HCT116 (cell line): ENCODE measurements around the gene RUNX1. TPM values are rescaled to one million over a fixed set of nuclear protein-coding genes. Genes with fewer than 3 reads are reported as not detected.

ENCODE experiments used
- ATAC-seq: fragments of 200-7000 bp; cut with Tn5 transposase; 2 replicates; pipeline ENCODE4 v1.9.1; 2020; ENCODE audit warnings: mild to moderate bottlenecking, moderate library complexity
- BruUV-seq: library from RNA; stranded (reverse); fragments of 400-500 nt; replicated peaks from 2 replicates; lab custom pipeline; 2021; lab: Mats Ljungman, UMichigan
- CTCF ChIA-PET: fragments of 300-600 bp; sonication (Branson Sonifier 250); formaldehyde crosslinking; loops from one replicate; lab custom pipeline; 2021; ENCODE audit warnings: antibody characterized with exemption; lab: Charles Lee
- POLR2A ChIA-PET: fragments of 300-600, 350-600 bp; sonication (Branson Sonifier 250); formaldehyde crosslinking; loops from one replicate; lab custom pipeline; 2021; ENCODE audit warnings: antibody characterized with exemption; lab: Charles Lee
- RAD21 ChIA-PET, 2 experiments: fragments of 300-600 bp; sonication (Branson Sonifier 250); formaldehyde crosslinking; loops; one replicate each; lab custom pipeline; 2023; ENCODE audit warnings: low total read pairs in 2 of 2; ENCODE audit not compliant: uncharacterized antibody in 2 of 2, unreplicated experiment in 2 of 2, low non-redundant PET in 1 of 2; lab: Charles Lee
- DNase-seq: peaks from one replicate; pipeline ENCODE4 v3.0.0-alpha.2; 2010; ENCODE audit warnings: low read depth, low spot score
- H2AFZ ChIP-seq: fragments of 200-600 bp; shearing (Covaris generic), sonication (generic); 2 replicates; pipeline ENCODE4 v1.6.1; 2017; ENCODE audit warnings: low read depth, mixed run types, mixed read lengths, antibody characterized with exemption, low read length; ENCODE audit not compliant: poor library complexity, severe bottlenecking
- H3K27ac ChIP-seq: 2 replicates; pipeline ENCODE4 v1.5.1; 2012; ENCODE audit warnings: low read depth, low read length
- H3K27me3 ChIP-seq: fragments of 200-600 bp; sonication (generic); 2 replicates; pipeline ENCODE4 v1.6.1; 2016; ENCODE audit warnings: mixed run types, low read length, mixed read lengths; ENCODE audit not compliant: insufficient read depth
- H3K36me3 ChIP-seq, 2 experiments: fragments of 200-500 bp in 1 of 2; fragments of 200-600 bp in 1 of 2; sonication (Bioruptor generic) in 1 of 2; sonication (generic) in 1 of 2; 2 replicates each; pipeline versions ENCODE4 v1.5.1 to v1.6.1; 2014 to 2016; ENCODE audit warnings: low read length in 2 of 2, inconsistent platforms in 1 of 2, mixed read lengths in 1 of 2, mixed run types in 1 of 2; ENCODE audit not compliant: insufficient read depth in 2 of 2, control insufficient read depth in 1 of 2
- H3K4me1 ChIP-seq, 2 experiments: fragments of 200-600 bp in 1 of 2; sonication (generic) in 1 of 2; 2 replicates each; pipeline versions ENCODE4 v1.5.1 to v1.6.1; 2012 to 2017; ENCODE audit warnings: low read length in 2 of 2, inconsistent platforms in 1 of 2, mild to moderate bottlenecking in 1 of 2, mixed read lengths in 1 of 2, mixed run types in 1 of 2, moderate library complexity in 1 of 2; ENCODE audit not compliant: insufficient read depth in 2 of 2, control insufficient read depth in 1 of 2
- H3K4me2 ChIP-seq: fragments of 200-600 bp; sonication (generic); 2 replicates; pipeline ENCODE4 v1.6.1; 2017; ENCODE audit warnings: mixed run types, low read length, mixed read lengths
- H3K4me3 ChIP-seq, 2 experiments: fragments of 200-600 bp in 1 of 2; sonication (generic) in 1 of 2; replicated peaks in 1 of 2; 2 replicates each; pipeline ENCODE4 v1.5.1; 2011 to 2016; ENCODE audit warnings: low read length in 2 of 2, control low read depth in 1 of 2, low read depth in 1 of 2, mild to moderate bottlenecking in 1 of 2, mixed read lengths in 1 of 2, mixed run types in 1 of 2
- H3K79me2 ChIP-seq: fragments of 200-600 bp; sonication (generic); 2 replicates; pipeline ENCODE4 v1.6.1; 2017; ENCODE audit warnings: mild to moderate bottlenecking, mixed run types, low read length, moderate library complexity, mixed read lengths; ENCODE audit not compliant: insufficient read depth
- H3K9ac ChIP-seq: fragments of 200-600 bp; sonication (generic); 2 replicates; pipeline ENCODE4 v1.6.1; 2016; ENCODE audit warnings: low read length, mixed read lengths
- H3K9me2 ChIP-seq: fragments of 200-600 bp; sonication (generic), shearing (Covaris generic); 2 replicates; pipeline ENCODE4 v1.6.1; 2017; ENCODE audit warnings: mixed run types, mild to moderate bottlenecking, moderate library complexity; ENCODE audit not compliant: insufficient read depth
- H3K9me3 ChIP-seq, 2 experiments: fragments of 200-500 bp in 1 of 2; fragments of 200-600 bp in 1 of 2; sonication (Bioruptor generic) in 1 of 2; sonication (generic) in 1 of 2; 2 replicates each; pipeline ENCODE4 v1.6.1; 2014 to 2017; ENCODE audit warnings: low read length in 2 of 2, mixed read lengths in 2 of 2, inconsistent platforms in 1 of 2, low read depth in 1 of 2, mild to moderate bottlenecking in 1 of 2, mixed run types in 1 of 2, moderate library complexity in 1 of 2; ENCODE audit not compliant: control insufficient read depth in 1 of 2, insufficient read depth in 1 of 2
- H4K20me1 ChIP-seq: fragments of 200-600 bp; sonication (generic), shearing (Covaris generic); 2 replicates; pipeline ENCODE4 v1.6.1; 2017; ENCODE audit warnings: mixed run types, mild to moderate bottlenecking, moderate library complexity; ENCODE audit not compliant: insufficient read depth
- ELF1 ChIP-seq: IDR thresholded peaks from 2 replicates; pipeline ENCODE4 v1.6.1; 2012; ENCODE audit warnings: low read depth, borderline replicate concordance
- EZH2 ChIP-seq: fragments of 200-600 bp; sonication (generic); IDR thresholded peaks from 2 replicates; pipeline ENCODE4 v1.6.1; 2017; ENCODE audit warnings: antibody characterized with exemption, mixed run types
- EZH2phosphoT487 ChIP-seq: fragments of 200-600 bp; IDR thresholded peaks from 2 replicates; pipeline ENCODE4 v1.6.1; 2018; ENCODE audit warnings: antibody characterized with exemption, borderline replicate concordance
- FOSL1 ChIP-seq: IDR thresholded peaks from 2 replicates; pipeline ENCODE4 v1.6.1; 2012; ENCODE audit warnings: low read depth
- JUND ChIP-seq: IDR thresholded peaks from 2 replicates; pipeline ENCODE4 v1.6.1; 2012
- MAX ChIP-seq: IDR thresholded peaks from 2 replicates; pipeline ENCODE4 v1.6.1; 2012
- POLR2A ChIP-seq: IDR thresholded peaks from 2 replicates; pipeline ENCODE4 v1.7.0; 2011; ENCODE audit warnings: borderline replicate concordance; ENCODE audit not compliant: insufficient read depth, insufficient read length; ENCODE audit errors: extremely low read depth
- POLR2AphosphoS5 ChIP-seq: IDR thresholded peaks from 2 replicates; pipeline ENCODE4 v1.6.1; 2011; ENCODE audit warnings: mild to moderate bottlenecking, low read depth, low read length, moderate library complexity
- RAD21 ChIP-seq: IDR thresholded peaks from 2 replicates; pipeline ENCODE4 v1.6.1; 2012; ENCODE audit warnings: low read depth, mild to moderate bottlenecking
- SIN3A ChIP-seq: IDR thresholded peaks from 2 replicates; pipeline ENCODE4 v1.6.1; 2012; ENCODE audit warnings: low read depth
- SP1 ChIP-seq: IDR thresholded peaks from 2 replicates; pipeline ENCODE4 v1.6.1; 2012; ENCODE audit warnings: low read depth
- SRF ChIP-seq: IDR thresholded peaks from 2 replicates; pipeline ENCODE4 v1.6.1; 2012; ENCODE audit warnings: low read depth
- ZNF274 ChIP-seq: fragments of 200-500 bp; sonication (Bioruptor generic); IDR thresholded peaks from 2 replicates; pipeline ENCODE4 v1.6.1; 2014; ENCODE audit warnings: mild to moderate bottlenecking, low read depth, low read length, inconsistent platforms
- intact Hi-C: fragments of 100-400 bp; cut with micrococcal nuclease; formaldehyde crosslinking; loops from 2 replicates; pipeline ENCODE4 v1.10.0; 2022
- total RNA-seq: library from RNA; stranded (reverse); gene quantifications from one replicate; pipeline ENCODE4 v1.2.1, GENCODE V29; 2021; ENCODE audit not compliant: unreplicated experiment
- TF ChIP-seq, protein P1 (sequence below): IDR thresholded peaks from 2 replicates; pipeline ENCODE4 v1.6.1; 2011; ENCODE audit warnings: mild to moderate bottlenecking, low read length, moderate library complexity; ENCODE audit not compliant: insufficient replicate concordance; ENCODE audit errors: extremely low read depth

RUNX1 gene
- total RNA-seq, 1 experiment from 2014 or later: 33.5 TPM

DNA sequence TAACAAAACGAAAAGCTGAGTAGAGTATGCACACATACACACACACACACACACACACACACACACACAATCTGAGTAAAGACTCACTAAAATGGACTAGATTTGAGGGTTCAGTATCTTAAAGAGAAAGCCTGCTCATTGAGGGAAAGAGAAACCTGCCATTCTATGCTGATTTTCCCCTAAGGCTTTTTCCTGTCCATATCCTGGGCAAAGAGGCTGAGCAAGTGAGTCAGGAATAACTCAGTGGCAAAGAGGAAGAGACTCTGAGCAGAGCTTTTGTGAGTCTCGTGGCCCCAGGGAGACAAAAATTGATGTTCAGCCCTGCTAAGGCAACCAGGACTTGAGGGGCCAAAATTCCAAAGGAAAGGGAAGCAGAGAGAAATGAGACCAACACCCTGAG is 37.3 kb upstream of the RUNX1 start:
- no peak for DNase-seq
- ATAC-seq: no peak
- RAD21 ChIA-PET: no interaction called here

GRCh38 chr21:35084869-35085268 is 35.8 kb upstream of the RUNX1 start:
- Histone ChIP-seq H3K36me3 (no peaks in the 10 kb centered on the region), H3K4me1 (peaks cover 0 to 14% of the 10 kb centered on the region in 2 experiments; a peak in 2 of 4 replicates), H3K27me3 (no peaks in the 10 kb centered on the region), H3K4me3 (no peak overlapping the region), H3K27ac (no peak overlapping the region), H4K20me1 (no peaks in the 10 kb centered on the region), H3K9me2 (no peaks in the 10 kb centered on the region), H3K79me2 (no peaks in the 10 kb centered on the region), H3K4me2 (peak overlapping the region; percentile 1), H3K9ac (no peak overlapping the region), H2AFZ (no peak overlapping the region), H3K9me3 (no peaks in the 10 kb centered on the region; a peak in 1 of 4 replicates)
- ChIA-PET RAD21 (no interaction called here), POLR2A (no interaction called here), CTCF (no interaction called here)
- DNase-seq (no peak), ATAC-seq (no peak)
- TF ChIP-seq EZH2phosphoT487 (no peak), FOSL1 (no peak), EZH2 (no peak), ELF1 (no peak), JUND (no peak), SIN3A (no peak), RAD21 (no peak), POLR2A (no peak), MAX (no peak), SRF (no peak), POLR2AphosphoS5 (no peak)
- TF ChIP-seq, protein P1, sequence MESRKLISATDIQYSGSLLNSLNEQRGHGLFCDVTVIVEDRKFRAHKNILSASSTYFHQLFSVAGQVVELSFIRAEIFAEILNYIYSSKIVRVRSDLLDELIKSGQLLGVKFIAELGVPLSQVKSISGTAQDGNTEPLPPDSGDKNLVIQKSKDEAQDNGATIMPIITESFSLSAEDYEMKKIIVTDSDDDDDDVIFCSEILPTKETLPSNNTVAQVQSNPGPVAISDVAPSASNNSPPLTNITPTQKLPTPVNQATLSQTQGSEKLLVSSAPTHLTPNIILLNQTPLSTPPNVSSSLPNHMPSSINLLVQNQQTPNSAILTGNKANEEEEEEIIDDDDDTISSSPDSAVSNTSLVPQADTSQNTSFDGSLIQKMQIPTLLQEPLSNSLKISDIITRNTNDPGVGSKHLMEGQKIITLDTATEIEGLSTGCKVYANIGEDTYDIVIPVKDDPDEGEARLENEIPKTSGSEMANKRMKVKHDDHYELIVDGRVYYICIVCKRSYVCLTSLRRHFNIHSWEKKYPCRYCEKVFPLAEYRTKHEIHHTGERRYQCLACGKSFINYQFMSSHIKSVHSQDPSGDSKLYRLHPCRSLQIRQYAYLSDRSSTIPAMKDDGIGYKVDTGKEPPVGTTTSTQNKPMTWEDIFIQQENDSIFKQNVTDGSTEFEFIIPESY: no peak
- BruUV-seq: no TSS peak
- intact Hi-C loops: no loop called here

More for the DNA sequence above, 37.3 kb upstream of the RUNX1 start:
- Histone ChIP-seq H3K27ac (no peak overlapping the region), H3K9me3 (no peaks in the 10 kb centered on the region; a peak in 1 of 4 replicates), H3K27me3 (no peaks in the 10 kb centered on the region), H3K4me2 (no peak overlapping the region), H3K4me3 (no peak overlapping the region), H3K9me2 (no peaks in the 10 kb centered on the region), H3K79me2 (no peaks in the 10 kb centered on the region), H4K20me1 (no peaks in the 10 kb centered on the region), H3K36me3 (no peaks in the 10 kb centered on the region), H2AFZ (no peak overlapping the region), H3K9ac (no peak overlapping the region), H3K4me1 (peaks cover 0 to 14% of the 10 kb centered on the region in 2 experiments; a peak in 2 of 4 replicates)
- intact Hi-C loops: no loop called here
- BruUV-seq: no TSS peak
- CTCF ChIA-PET: no interaction called here
- TF ChIP-seq JUND (no peak), SIN3A (no peak), POLR2AphosphoS5 (no peak), SP1 (no peak), ZNF274 (no peak)
- POLR2A ChIA-PET: no interaction called here
